IPS-NIHi7 (cell line): ENCODE data around the gene RRP1B.
"Not testable (repeated sequence)": the region's sequence is repeated elsewhere in the genome, so short reads cannot be mapped to it uniquely, and the experiment has no call there.

Experiments used
- DNase-seq: peaks from one replicate; pipeline ENCODE4 v3.0.0; 2012; ENCODE audit warnings: mixed read lengths; ENCODE audit errors: extremely low spot score

The RRP1B gene

DNA sequence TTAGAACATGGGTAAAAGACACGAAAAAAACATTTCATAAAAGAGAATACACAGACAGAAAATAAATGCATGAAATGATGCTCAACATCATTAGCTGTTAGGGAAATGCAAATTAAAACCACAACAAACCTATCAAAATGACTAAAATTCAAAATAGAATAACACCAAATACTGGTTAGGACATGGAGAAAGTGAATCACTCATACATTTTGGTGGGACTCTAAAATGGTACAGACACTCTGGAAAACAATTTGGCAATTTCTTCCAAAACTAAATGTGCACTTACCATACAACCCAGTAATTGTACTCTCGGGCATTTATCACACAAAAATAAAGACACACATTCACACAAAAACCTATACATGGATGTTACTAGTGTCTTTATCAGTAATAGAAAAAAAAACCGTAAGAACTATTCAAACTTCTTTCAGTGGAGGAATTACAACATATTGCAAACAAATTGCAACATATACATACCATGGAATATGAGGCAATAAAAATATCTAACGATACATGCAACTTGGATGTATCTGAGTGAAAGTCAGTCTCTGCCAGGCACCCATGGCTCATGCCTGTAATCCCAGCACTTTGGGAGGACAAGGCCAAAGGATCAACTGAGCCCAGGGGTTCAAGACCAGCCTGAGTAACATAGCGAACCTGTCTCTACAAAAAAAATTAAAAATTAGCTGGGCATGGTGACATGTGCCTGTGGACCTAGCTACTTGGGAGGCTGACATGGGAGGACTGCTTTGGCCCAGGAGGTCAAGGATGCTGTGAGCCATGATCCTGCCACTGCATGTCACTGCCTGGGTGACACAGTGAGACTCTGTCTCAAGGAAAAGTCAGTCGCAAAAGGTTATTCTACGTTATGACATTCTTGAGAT lies 19.6 kb upstream of the RRP1B start:
- no peak for DNase-seq

DNA sequence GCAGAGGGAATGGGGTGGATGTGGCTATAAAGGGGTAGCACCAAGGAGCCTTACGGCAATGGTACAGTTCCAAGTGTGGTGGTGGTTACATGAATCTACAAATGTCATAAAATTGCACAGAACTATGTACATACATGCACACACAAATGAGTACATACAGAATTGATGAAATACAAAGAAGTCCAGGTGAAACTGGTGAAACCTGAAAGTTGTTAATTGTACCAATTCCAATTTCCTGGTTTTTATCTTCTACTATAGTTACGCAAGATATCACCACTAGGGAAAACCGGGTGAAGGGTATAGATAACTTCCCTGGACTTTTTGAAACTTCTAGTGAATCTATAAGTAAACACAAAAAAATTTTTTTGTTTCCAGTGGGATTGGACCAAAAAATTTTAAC lies 19.0 kb upstream of the RRP1B start:
- DNase-seq: no peak

- DNase-seq: no peak
Measured at GRCh38 chr21:43643193-43643592, 16.2 kb upstream of the RRP1B start.

GRCh38 chr21:43644071-43644470 lies 15.3 kb upstream of the RRP1B start:
- no peak for DNase-seq

DNA sequence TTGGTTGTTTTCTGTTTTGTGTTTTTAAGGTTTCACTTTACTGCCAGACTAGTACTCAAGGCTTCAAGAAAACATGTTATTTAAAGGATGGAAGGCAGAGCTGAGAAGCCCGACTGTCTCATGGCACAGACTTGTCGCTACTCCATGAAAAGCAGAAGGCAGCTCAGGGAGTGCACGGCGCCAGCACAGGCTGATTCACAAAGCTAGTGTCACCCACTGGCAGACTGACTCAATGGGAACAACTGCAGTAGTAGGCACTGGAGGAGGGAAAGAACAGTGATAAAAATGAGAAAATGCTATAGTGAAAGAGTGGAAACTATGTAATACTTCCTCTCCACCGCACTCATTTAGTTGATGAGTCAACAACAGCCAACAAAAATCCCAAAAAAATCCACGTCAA lies 14.8 kb upstream of the RRP1B start:
- DNase-seq: no peak

- DNase-seq: peak; percentile 59
Measured at GRCh38 chr21:43645136-43645891, 14.0 kb upstream of the RRP1B start.

DNA sequence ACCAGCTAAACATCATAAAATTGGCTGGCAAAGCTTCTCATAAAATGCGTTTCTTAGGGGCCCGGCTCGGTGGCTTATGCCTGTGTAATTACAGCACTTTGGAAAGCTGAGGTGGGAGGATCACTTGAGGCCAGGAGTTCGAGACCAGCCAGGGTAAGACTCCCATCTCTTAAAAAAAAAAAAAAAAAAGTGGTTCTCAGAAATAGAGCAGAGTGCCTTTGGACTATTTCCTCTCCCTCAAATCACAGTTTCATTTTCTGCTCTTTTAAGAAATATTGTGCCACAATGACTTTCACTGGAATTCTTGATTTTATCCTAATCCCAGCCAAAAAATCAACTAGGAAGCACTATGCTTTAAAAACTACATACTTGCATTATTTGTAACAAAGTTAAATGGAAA lies 13.4 kb upstream of the RRP1B start:
- no peak for DNase-seq

DNA sequence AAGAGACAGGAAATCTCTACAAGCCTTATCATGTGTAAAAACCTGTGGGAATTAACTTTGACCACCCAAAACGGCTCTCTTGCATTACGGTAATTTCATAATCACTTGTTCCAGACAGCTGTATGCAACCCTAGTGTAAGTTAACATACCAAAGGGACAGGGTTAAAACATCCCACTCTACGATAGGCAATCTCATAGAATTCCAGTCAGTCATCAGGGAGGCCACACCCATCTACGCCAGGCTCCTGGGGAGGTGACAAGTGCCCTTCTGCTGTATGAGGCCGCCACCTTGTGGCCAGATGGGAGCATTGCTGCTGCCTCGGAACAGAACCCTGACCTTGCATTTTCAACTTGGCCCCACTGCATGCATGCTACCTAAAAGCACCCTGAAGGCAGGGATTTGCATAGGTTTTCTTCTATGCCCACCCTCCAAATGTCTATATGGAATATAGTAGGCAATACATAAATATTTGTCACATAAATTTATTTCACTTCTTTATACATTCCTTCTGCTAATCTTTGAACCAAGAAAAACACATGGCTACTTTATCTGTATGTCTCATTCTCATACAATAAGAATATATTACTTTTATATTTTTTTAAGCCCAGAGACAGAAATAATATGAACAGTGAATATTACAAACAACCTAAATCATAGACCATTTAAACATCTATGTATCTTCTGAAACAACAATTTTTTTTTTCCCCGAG lies 12.7 kb upstream of the RRP1B start:
- peak; percentile 91 for DNase-seq

DNA sequence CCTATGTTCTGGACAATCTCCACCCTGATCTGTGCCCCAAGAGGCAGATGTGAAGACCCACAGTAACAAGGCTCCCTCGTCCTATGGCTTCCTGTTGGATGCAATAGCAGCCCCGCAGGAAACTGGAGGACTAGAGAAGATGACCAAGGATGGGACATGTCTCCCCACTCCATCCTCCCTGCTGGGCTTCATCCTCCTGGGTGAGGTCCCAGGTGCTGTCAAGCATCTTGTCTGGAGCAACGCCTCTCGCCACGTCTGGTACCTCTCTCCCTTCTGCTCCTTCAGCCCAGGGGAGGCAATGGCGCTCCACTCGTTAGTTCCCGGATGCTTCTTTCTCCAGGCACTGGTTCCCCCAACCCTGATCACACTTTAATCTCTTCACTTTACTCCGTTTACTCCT lies 11.2 kb upstream of the RRP1B start:
- DNase-seq: no peak

DNA sequence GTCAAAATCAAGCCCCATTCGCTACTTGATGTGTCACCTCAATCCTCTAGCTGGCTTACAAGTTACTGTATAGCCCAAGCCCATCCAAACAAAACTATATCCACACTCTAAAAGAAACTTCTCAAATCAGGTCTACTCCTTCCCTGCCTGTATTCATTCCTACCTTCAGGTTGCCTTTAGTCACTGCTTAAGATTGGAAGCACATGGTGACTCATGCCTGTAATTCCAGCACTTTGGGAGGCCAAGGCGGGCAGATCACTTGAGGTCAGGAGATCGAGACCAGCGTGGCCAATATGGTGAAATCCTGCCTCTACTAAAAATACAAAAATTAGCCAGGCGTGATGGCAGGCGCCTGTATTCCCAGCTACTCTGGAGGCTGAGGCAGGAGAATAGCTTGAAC lies 7.4 kb upstream of the RRP1B start:
- DNase-seq: not testable (repeated sequence)

DNA sequence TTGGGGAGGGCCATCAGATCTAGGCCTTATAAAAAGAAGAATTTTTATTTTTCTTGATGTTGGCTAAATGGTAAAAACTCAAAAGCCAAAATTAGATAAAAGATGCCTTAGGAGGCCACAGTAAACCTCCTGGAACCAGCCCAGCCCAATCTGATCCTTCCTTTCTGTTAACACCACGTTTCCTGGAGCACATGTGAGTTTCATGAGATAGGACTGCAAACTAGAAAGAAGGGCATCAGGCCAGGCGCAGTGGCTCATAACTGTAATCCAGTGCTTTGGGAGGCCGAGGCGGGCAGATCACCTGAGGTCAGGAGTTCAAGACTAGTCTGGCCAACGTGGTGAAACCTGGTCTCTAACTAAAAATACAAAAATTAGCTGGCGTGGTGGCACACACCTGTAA lies 6.7 kb upstream of the RRP1B start:
- DNase-seq: no peak

DNA sequence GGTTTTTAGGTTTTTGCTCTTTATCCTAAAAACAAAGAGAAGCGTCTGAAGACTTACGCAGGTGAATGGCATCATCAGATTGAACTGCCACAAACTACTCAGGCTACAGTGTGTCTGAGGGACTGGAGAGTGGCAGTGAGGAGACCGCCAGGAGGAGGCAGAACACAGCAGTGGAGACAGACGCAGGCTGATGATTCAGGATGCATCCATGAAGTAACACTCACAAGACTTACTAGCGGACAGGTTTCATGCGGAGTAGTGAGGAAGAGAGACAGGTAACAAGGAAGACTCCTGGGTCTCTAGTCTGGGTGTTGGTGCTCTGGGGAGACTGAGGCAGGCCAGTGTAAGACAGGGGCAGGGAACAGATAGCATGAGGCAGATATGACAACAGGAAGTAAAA lies 5.7 kb upstream of the RRP1B start:
- no peak for DNase-seq

DNA sequence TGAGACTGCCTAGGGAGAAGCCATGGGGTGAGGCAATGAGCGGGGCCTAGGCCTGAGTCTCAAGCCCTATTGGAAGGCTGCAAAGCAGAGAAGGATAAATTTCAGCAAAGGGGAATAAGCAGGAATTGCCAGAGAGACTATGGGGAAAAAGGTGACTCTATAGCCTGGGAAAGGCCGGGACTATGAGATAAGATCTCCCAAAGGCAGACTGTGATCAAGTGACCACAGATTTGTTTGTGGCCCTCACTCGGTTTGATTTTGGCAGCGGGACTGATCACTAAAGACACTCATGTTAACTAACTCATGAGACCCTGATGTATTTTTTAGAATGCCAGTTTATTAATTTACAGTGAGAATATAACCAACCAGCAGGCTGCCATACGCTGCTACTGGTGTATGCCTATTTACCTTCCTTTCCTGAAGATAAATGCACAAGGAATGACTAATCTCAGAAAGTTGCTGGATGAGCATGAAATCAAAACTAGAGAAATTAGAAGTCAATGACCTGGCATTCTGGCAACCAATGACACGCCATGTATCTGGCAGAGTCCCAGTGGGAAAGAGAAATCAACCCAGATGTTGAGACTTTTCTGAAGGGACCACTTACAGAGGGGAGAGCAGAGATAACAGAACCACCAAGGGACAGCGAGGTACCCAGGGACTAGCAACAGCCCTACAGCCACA lies 4.4 kb upstream of the RRP1B start:
- DNase-seq: no peak

DNA sequence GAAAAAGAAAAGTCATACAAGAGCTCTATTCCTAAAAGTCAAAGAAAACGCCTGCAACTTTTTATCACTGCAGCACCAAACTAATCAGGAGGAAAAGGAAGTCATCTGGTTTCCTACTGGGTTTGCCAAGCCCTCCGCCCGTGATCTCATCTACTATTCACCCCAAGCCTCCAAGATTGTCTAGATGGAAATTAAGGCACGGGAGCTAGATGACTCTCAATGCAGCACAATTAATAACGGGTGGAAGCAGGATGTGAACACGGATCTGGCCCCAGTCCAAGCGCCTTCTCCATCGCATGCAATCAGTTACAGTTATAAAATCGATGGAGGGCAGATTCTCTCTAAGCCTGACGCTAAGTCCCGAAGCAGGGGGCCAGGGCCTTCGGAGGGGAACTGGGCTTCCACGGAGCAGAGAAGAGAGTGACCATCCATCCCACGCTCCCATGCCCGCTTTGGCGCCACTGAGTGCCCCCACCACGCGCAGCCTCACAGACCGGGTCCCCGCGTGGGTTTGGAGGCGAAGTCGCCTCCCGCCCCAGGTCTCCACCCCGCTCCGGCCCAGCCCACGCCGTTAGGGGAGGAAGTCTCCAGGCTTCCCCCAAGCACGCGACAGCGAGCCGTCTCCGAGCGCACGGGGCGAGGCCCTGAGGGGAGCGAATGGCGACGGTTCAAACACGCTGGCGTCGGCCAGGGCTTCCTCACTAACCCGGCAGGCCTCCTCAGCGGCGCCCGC lies 1.8 kb upstream of the RRP1B start:
- DNase-seq: no peak

DNA sequence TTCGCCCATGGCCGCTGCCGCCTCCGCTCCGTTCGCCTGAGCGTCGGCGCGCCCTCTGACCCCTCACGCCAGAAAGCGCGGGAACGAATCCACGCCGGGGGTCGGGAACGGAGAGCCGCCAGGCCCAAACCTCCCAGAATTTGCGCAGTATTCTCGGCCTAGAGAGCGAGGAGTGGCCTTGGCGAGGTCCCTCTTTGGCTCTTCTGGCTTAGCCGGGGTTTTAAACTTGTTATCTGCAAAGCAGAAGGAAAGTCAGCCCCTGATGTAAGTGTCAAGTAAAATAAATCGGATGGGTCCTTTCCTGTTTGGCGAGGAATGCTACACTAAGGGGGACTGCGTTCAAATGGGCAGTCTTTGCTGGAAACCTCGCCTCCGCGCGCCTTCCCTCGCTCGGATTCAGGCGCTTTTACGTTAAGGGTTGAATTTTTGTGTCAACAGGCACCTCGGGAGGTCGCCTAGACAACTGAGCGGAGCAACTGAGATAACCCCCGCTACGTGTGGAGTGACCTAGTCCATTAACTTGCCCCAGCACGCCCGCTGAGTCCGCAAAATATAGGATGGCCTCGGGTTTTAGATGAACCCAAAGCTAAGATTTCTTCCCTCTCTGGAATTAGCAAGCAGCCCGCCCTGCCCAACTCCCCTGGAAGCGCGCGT lies 1.1 kb upstream of the RRP1B start:
- DNase-seq: no peak

DNA sequence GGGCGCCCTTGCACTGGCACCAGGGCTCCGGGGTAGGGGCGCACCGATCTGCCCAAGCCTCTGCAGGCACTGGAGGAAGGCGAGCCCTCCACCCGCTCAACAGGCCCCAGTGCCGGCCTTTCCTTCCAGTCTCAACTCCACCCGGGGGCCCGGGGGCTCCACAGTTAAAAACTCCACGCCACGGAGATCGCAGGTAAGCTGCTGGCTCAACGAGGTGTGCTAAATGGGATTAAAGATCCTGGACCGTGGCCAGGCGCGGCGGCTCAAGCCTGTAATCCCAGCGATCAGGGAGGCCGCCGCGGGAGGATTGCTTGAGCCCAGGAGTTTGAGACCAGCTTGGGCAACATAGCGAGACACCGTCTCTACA lies 608 bp upstream of the RRP1B start:
- DNase-seq: no peak

GRCh38 chr21:43662286-43662685 lies 2.9 kb downstream of the RRP1B start:
- no peak for DNase-seq

DNA sequence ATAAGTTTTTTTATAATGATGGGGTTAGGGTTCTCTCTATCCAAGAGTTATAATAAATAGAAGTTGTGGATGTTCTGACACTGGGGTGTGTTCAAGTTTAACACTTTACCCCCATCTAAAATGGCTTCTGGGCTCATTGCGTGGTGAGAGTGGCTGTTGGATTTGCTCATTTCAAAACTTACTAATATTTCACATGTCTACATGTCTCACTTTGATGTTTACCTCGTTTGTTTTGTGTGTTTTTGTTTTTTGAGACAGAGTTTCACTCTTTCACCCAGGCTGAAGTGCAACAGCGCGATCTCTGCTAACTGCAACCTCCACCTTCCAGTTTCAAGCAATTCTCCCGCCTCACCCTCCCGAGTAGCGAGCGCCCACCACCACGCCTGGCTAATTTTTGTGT lies 3.7 kb downstream of the RRP1B start:
- no peak for DNase-seq

- no peak for DNase-seq
Measured at GRCh38 chr21:43664358-43664757, 5.0 kb downstream of the RRP1B start.

- DNase-seq: no peak
Measured at GRCh38 chr21:43665879-43666278, 6.5 kb downstream of the RRP1B start.
